NT2/D1 (cell line): ENCODE data around the gene OR10P1.
A peak's percentile ranks its signal among the peaks of the same experiment; 100 is the strongest.
"Not testable (repeated sequence)": the region's sequence is repeated elsewhere in the genome, so short reads cannot be mapped to it uniquely, and the experiment has no call there.

Source experiments
- DNase-seq: peaks from one replicate; pipeline ENCODE4 v3.0.0-alpha.2; 2011; ENCODE audit warnings: low read depth, low spot score
- H3K27me3 ChIP-seq: 2 replicates; pipeline ENCODE4 v1.6.0; 2011; ENCODE audit warnings: mild to moderate bottlenecking; ENCODE audit not compliant: insufficient read length, insufficient read depth
- H3K36me3 ChIP-seq: 2 replicates; pipeline ENCODE4 v1.6.1; 2011; ENCODE audit warnings: mild to moderate bottlenecking, low read length, mixed read lengths; ENCODE audit not compliant: insufficient read depth, insufficient read length
- H3K4me1 ChIP-seq: 2 replicates; pipeline ENCODE4 v1.5.1; 2011; ENCODE audit not compliant: insufficient read depth, insufficient read length
- H3K4me3 ChIP-seq: 2 replicates; pipeline ENCODE4 v1.5.1; 2011; ENCODE audit warnings: low read depth; ENCODE audit not compliant: insufficient read length
- H3K9ac ChIP-seq: 2 replicates; pipeline ENCODE4 v1.6.0; 2011; ENCODE audit warnings: low read depth; ENCODE audit not compliant: insufficient read length
- H3K9me3 ChIP-seq: 2 replicates; pipeline ENCODE4 v1.5.1; 2011; ENCODE audit warnings: mild to moderate bottlenecking, low read length; ENCODE audit not compliant: insufficient read depth
- SUZ12 ChIP-seq: IDR thresholded peaks from 2 replicates; pipeline ENCODE4 v1.6.1; 2011; ENCODE audit not compliant: insufficient read length, insufficient read depth; ENCODE audit errors: extremely low read depth
- YY1 ChIP-seq: IDR thresholded peaks from 2 replicates; pipeline ENCODE4 v1.6.1; 2011; ENCODE audit not compliant: insufficient read length, insufficient read depth
- ZNF274 ChIP-seq: IDR thresholded peaks from 2 replicates; pipeline ENCODE4 v1.6.1; 2011; ENCODE audit warnings: mild to moderate bottlenecking, low read depth, low read length

Gene OR10P1

DNA sequence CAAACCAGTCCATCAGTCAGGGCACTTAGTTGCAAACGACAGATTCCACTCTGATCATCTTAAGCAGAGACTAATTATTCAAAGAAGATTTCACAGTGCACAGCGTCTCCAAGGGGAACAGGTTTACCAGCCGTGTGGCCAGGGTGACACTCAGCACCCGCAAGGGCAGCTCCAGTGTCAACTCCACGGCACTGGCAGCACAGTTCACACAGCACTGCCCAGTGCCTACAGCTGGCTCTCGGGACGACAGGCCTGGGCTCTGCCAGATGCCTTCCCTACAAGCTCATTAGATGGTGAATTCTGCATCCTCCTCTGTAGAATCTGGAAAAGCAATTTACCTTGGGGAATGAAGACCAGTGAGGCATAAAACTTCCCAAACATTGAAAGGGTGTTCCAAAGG, 4.9 kb downstream of the OR10P1 start:
- DNase-seq = no peak
- no peak overlapping the region for H3K4me3 ChIP-seq
- H3K4me1 ChIP-seq = no peaks in the 10 kb centered on the region
- no peaks in the 10 kb centered on the region for H3K36me3 ChIP-seq
- peaks cover 4% of the 10 kb centered on the region; the same call in 1 of the 2 replicates for H3K9me3 ChIP-seq
- TF ChIP-seq ZNF274 = no peak
- no peak for TF ChIP-seq YY1
- TF ChIP-seq SUZ12 = no peak
- H3K27me3 ChIP-seq = no peaks in the 10 kb centered on the region
- no peak overlapping the region for H3K9ac ChIP-seq

DNA sequence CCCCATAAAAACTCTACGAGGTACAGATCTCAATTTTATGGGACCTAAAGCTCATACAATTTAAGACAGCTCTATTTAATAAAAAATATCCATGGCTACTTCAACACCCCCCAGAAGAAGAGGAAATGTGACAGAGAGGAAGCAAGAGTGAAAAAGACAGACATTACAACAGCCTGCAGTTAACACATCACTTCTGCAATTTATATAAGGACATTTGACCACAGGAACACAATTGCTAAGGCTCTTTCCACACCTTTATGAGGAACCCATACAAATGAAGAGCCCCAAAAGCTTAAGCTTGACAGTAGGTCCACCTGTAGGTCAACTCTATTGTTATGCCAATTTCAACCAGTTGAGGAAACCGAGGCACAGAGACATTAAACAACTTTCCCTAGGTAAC, 5.6 kb downstream of the OR10P1 start:
- no peak for DNase-seq

DNA sequence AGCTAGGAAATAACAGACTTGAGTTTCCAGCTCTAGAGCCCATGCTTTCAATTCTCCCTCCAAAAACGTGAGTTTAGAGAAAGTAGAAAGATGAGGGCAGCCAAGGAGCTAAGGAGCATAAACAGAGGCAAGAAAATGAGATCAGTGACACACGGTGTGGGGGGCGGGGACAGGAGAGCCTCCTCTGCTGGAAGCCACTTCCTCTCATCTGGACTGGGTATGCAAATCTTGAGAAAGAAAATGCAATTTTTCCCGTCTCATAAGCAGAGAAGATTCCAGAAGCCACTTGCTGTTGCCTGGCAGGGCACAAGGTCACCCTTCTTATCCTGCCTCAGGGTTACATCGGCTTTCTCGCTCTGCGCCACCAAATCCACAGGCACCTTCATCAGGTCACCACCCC, 6.0 kb downstream of the OR10P1 start:
- H3K27me3 ChIP-seq = no peaks in the 10 kb centered on the region
- peaks cover 4% of the 10 kb centered on the region; the same call in 1 of the 2 replicates for H3K9me3 ChIP-seq
- no peaks in the 10 kb centered on the region for H3K36me3 ChIP-seq
- DNase-seq = no peak
- TF ChIP-seq ZNF274 (no peak), SUZ12 (no peak), YY1 (no peak)
- no peaks in the 10 kb centered on the region for H3K4me1 ChIP-seq
- no peak overlapping the region for H3K9ac ChIP-seq
- no peak overlapping the region for H3K4me3 ChIP-seq

More for the DNA sequence above, 5.6 kb downstream of the OR10P1 start:
- Histone ChIP-seq H3K4me3 (no peak overlapping the region), H3K9ac (no peak overlapping the region), H3K27me3 (no peaks in the 10 kb centered on the region), H3K4me1 (no peaks in the 10 kb centered on the region), H3K36me3 (no peaks in the 10 kb centered on the region), H3K9me3 (peaks cover 4% of the 10 kb centered on the region; the same call in 1 of the 2 replicates)
- TF ChIP-seq SUZ12 (no peak), ZNF274 (no peak), YY1 (no peak)

DNA sequence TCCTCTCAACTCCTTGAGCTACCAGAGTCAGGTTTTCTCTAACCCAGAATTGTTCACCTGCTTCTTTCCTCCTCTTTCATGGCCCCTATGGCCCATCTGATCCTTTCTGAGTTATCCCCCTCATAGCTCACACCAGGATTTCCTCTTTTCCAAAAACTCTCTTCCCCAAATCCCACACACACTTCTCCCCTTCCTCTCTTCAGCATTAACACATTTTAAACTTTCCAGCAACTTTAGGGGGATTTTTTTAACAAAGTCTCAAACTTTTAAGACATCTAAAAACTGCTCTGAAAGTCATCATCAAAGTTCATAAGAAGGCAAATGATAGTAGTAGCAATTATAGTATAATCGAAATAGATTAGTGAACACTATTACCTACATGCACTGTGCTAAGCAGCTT, 7.9 kb downstream of the OR10P1 start:
- Histone ChIP-seq H3K36me3 (no peaks in the 10 kb centered on the region), H3K4me3 (no peak overlapping the region), H3K27me3 (no peaks in the 10 kb centered on the region), H3K9ac (no peak overlapping the region), H3K9me3 (peaks cover 12% of the 10 kb centered on the region; the same call in 1 of the 2 replicates), H3K4me1 (no peaks in the 10 kb centered on the region)
- TF ChIP-seq SUZ12 = no peak
- TF ChIP-seq YY1 = no peak
- no peak for TF ChIP-seq ZNF274
- DNase-seq = no peak

DNA sequence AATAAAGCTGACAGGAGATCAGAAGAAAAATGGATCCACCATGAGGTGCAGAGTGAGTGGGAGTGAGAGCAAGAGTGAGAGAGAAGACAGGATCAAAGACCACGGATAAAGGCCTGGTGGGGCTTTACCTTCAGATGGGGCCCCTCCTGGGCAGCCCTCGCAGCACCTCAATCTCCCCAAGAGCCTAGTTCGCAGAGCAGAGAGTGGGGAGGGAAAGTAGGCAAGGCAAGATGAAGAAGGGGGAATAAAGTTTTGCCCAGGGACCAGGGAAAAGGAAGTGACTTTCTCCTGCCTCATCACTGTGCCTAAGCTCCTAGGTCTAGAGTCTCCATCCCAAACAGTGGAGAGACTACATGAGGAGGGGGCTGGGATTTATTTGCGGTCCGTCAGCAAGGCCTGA, 10.3 kb downstream of the OR10P1 start:
- Histone ChIP-seq H3K27me3 (no peaks in the 10 kb centered on the region), H3K9ac (no peak overlapping the region), H3K4me3 (no peak overlapping the region), H3K4me1 (no peaks in the 10 kb centered on the region), H3K36me3 (no peaks in the 10 kb centered on the region), H3K9me3 (peaks cover 21% of the 10 kb centered on the region; the same call in 1 of the 2 replicates)
- no peak for TF ChIP-seq SUZ12
- no peak for TF ChIP-seq ZNF274
- TF ChIP-seq YY1 = no peak
- DNase-seq = no peak

DNA sequence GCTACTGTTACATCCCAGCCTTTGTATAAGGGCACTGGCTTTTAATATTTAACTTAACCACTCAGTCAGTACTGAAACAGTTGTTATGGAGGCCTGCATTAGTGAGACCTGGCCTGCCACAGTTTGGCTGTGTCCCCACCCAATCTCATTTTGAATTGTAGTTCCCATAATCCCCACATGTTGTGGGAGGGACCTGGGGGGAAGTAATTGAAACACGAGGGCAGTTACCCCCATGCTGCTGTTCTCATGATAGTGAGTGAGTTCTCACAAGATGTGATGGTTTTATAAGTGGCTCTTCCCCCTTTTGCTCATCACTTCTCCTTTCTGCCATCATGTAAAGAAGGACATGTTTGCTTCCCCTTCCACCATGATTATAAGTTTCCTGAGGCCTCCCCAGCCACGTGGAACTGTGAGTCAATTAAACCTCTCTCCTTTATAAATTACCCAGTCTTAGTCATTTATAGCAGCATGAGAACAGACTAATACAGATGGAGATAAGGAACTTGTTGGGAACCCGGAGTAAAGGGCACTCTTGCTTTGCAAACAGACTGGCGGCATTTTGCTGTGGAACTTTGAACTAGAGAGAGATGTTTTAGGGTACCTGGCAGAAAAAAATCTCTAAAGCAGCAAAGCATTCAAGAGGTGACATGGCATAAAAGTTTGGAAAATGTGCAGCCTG, 14.1 kb downstream of the OR10P1 start:
- H3K9me3 ChIP-seq = peaks cover 39% of the 10 kb centered on the region; the same call in 1 of the 2 replicates
- DNase-seq, H3K4me1 ChIP-seq, H3K36me3 ChIP-seq, H3K4me3 ChIP-seq, H3K9ac ChIP-seq, H3K27me3 ChIP-seq: not testable (repeated sequence)

DNA sequence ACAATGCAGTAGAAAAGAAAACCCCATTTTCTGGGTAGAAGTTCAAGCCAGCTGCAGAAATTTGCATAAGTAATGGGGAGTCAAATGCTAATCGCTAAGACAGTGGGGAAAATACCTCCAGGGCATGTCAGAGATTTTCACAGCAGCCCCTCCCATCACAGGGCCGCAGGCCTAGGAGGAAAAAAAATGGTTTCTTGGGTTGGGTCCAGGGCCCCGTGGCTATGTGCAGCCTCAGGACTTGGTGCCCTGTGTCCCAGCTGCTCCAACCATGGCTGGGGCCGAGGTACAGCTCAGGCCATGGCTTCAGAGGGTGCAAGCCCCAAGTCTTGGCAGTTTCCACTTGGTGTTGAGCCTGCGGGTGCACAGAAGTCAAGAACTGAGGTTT, 14.6 kb downstream of the OR10P1 start:
- H3K4me3 ChIP-seq = no peak overlapping the region
- peak; percentile 25 for DNase-seq

DNA sequence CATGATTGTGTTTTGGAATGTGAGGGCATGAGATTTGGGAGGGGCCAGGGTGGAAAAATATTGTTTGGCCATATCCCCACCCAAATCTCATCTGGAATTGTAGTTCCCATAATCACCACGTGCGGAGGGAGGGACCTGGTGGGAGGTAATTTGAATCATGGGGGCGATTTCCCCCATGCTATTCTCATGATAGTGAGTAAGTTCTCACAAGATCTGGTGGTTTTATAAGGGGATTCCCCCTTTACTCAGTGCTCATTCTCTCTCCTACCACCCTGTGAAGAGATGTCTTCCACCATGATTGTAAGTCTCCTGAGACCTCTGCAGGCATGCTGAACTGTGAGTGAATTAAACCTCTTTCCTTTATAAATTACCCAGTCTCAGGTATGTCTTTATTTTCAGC, 15.7 kb downstream of the OR10P1 start:
- no peak overlapping the region for H3K4me3 ChIP-seq
- DNase-seq = no peak
- H3K9ac ChIP-seq = no peak overlapping the region
- H3K27me3 ChIP-seq = peaks cover 4% of the 10 kb centered on the region
- H3K9me3 ChIP-seq = peaks cover 35% of the 10 kb centered on the region; the same call in 1 of the 2 replicates
- TF ChIP-seq ZNF274 (no peak), YY1 (no peak), SUZ12 (no peak)
- no peaks in the 10 kb centered on the region for H3K36me3 ChIP-seq
- no peaks in the 10 kb centered on the region for H3K4me1 ChIP-seq

More for the DNA sequence above, 14.6 kb downstream of the OR10P1 start:
- Histone ChIP-seq H3K4me1 (no peaks in the 10 kb centered on the region), H3K27me3 (no peaks in the 10 kb centered on the region), H3K9ac (no peak overlapping the region), H3K9me3 (peaks cover 35% of the 10 kb centered on the region; the same call in 1 of the 2 replicates), H3K36me3 (no peaks in the 10 kb centered on the region)
- no peak for TF ChIP-seq SUZ12
- no peak for TF ChIP-seq ZNF274
- no peak for TF ChIP-seq YY1
